GM12878 (cell line): ENCODE results near the gene WWOX. TPM values are rescaled to one million over a fixed set of nuclear protein-coding genes. Genes with fewer than 3 reads are reported as not detected.

ENCODE experiments used
- ATAC-seq: fragments of 200-7000 bp; cut with Tn5 transposase; 3 replicates; pipeline ENCODE4 v1.9.1; 2020; ENCODE audit warnings: mild to moderate bottlenecking, moderate library complexity
- BruUV-seq: library from RNA; stranded (reverse); fragments of 400-500 nt; replicated peaks from 2 replicates; lab custom pipeline; 2021; lab: Mats Ljungman, UMichigan
- CTCF ChIA-PET: fragments of 300-600 bp; sonication (Branson Sonifier 250); formaldehyde crosslinking; extraction: SDS; loops from one replicate; lab custom pipeline; 2021; ENCODE audit warnings: inconsistent platforms; lab: Yijun Ruan, JAX
- POLR2A ChIA-PET: fragments of 350-600 bp; formaldehyde crosslinking; extraction: SDS; loops from one replicate; lab custom pipeline; 2021; ENCODE audit warnings: inconsistent platforms; lab: Charles Lee
- RAD21 ChIA-PET: fragments of 300-600 bp; sonication (Branson Sonifier 250); formaldehyde crosslinking; loops from one replicate; lab custom pipeline; 2023; ENCODE audit warnings: antibody characterized with exemption; ENCODE audit not compliant: unreplicated experiment; lab: Charles Lee
- SMC1A ChIA-PET: fragments of 300-600 bp; sonication (Branson Sonifier 250); formaldehyde crosslinking; loops from one replicate; lab custom pipeline; 2023; ENCODE audit not compliant: unreplicated experiment, uncharacterized antibody; lab: Charles Lee
- DNase-seq: peaks from one replicate; pipeline ENCODE4 v3.0.0-alpha.2; 2011; ENCODE audit warnings: low read depth, low spot score
- FAIRE-seq: peaks from 3 replicates; lab custom pipeline; 2011; peaks lifted over from hg19 to GRCh38; lab: Jason Lieb, UNC
- H2AFZ ChIP-seq: 2 replicates; pipeline ENCODE4 v1.6.0; 2011; ENCODE audit warnings: low read depth, low read length, control low read depth; ENCODE audit not compliant: control insufficient read depth
- H3K27ac ChIP-seq: 2 replicates; pipeline ENCODE4 v1.5.1; 2011; ENCODE audit warnings: control low read depth; ENCODE audit not compliant: control insufficient read depth, insufficient read depth
- H3K27me3 ChIP-seq, 2 experiments: replicated peaks in 1 of 2; 2 replicates each; pipeline versions ENCODE4 v1.6.0 to v1.6.1; 2011; ENCODE audit warnings: low read length in 1 of 2; ENCODE audit not compliant: control insufficient read depth in 2 of 2, insufficient read depth in 2 of 2
- H3K36me3 ChIP-seq, 2 experiments: 2 replicates each; pipeline ENCODE4 v1.5.1; 2011; ENCODE audit warnings: low read length in 1 of 2; ENCODE audit not compliant: control insufficient read depth in 2 of 2, insufficient read depth in 2 of 2
- H3K4me1 ChIP-seq: 2 replicates; pipeline ENCODE4 v1.6.1; 2011; ENCODE audit warnings: mild to moderate bottlenecking, low read length, moderate library complexity, mixed read lengths; ENCODE audit not compliant: control insufficient read depth, insufficient read depth
- H3K4me2 ChIP-seq: 2 replicates; pipeline ENCODE4 v1.6.0; 2011; ENCODE audit warnings: control low read depth; ENCODE audit not compliant: control insufficient read depth, insufficient read depth
- H3K4me3 ChIP-seq: fragments of 200-600 bp; sonication (generic); 2 replicates; pipeline ENCODE4 v1.5.1; 2016
- H3K79me2 ChIP-seq: 2 replicates; pipeline ENCODE4 v1.6.0; 2011; ENCODE audit warnings: low read length; ENCODE audit not compliant: control insufficient read depth, insufficient read depth
- H3K9ac ChIP-seq: 2 replicates; pipeline ENCODE4 v1.8.0; 2011; ENCODE audit warnings: low read length, control low read depth, mixed read lengths; ENCODE audit not compliant: control insufficient read depth, insufficient read depth
- H3K9me3 ChIP-seq: replicated peaks from 3 replicates; pipeline ENCODE4 v1.5.1; 2011; ENCODE audit warnings: mild to moderate bottlenecking, low read length; ENCODE audit not compliant: control insufficient read depth, insufficient read depth
- H4K20me1 ChIP-seq: 2 replicates; pipeline ENCODE4 v1.6.0; 2011; ENCODE audit not compliant: control insufficient read depth, insufficient read depth
- CHD2 ChIP-seq: IDR thresholded peaks from 2 replicates; pipeline ENCODE4 v1.6.1; 2011; ENCODE audit warnings: low read depth, low read length, improper control_type of control experiment, borderline replicate concordance
- ETV6 ChIP-seq, 2 experiments: fragments of 450-650 bp in 1 of 2; IDR thresholded peaks in 1 of 2; conservative IDR thresholded peaks in 1 of 2; 2 replicates each; pipeline ENCODE4 v1.6.1; 2014; ENCODE audit warnings: antibody characterized with exemption in 1 of 2, borderline replicate concordance in 1 of 2, low read depth in 1 of 2, mild to moderate bottlenecking in 1 of 2, moderate library complexity in 1 of 2
- IRF3 ChIP-seq: fragments of 450-650 bp; IDR thresholded peaks from 2 replicates; pipeline ENCODE4 v1.6.1; 2014; ENCODE audit warnings: mild to moderate bottlenecking
- RB1 ChIP-seq: fragments of 450-650 bp; formaldehyde crosslinking; IDR thresholded peaks from 2 replicates; pipeline ENCODE4 v1.6.1; 2017; ENCODE audit warnings: mild to moderate bottlenecking, borderline replicate concordance
- SIN3A ChIP-seq: IDR thresholded peaks from 2 replicates; pipeline ENCODE4 v1.6.1; 2012; ENCODE audit warnings: low read depth, low read length, improper control_type of control experiment
- SMARCA5 ChIP-seq: fragments of 450-650 bp; IDR thresholded peaks from 2 replicates; pipeline ENCODE4 v1.6.1; 2017; ENCODE audit warnings: mild to moderate bottlenecking
- TCF12 ChIP-seq: IDR thresholded peaks from 2 replicates; pipeline ENCODE4 v1.6.1; 2011; ENCODE audit warnings: low read depth, mild to moderate bottlenecking, low read length
- WGBS: methylation state at CpG from one replicate; pipeline ENCODE4 v1.1.6; 2016; ENCODE audit warnings: low lambda C conversion rate; ENCODE audit not compliant: insufficient replicate concordance, insufficient coverage; ENCODE audit errors: missing lambda C conversion rate; 5-methylcytosine and 5-hydroxymethylcytosine counted together
- in situ Hi-C: fragments of 300-500 bp; cut with MboI; formaldehyde crosslinking; loops from 9 replicates; pipeline ENCODE4 v1.14.3; 2018; ENCODE audit warnings: mixed read lengths
- intact Hi-C: fragments of 100-400 bp; cut with micrococcal nuclease; formaldehyde crosslinking; loops from one replicate; pipeline ENCODE4 v1.14.2; 2022; ENCODE audit not compliant: unreplicated experiment
- polyA plus RNA-seq, 11 experiments: library from polyadenylated mRNA; depleted of rRNA in 4 of 11; unstranded in 6 of 11; stranded (reverse) in 5 of 11; fragments of >200 nt; fragmentation: Nextera tagmentation in 4 of 11; fragmentation: Illumina TruSeq in 1 of 11; extraction: Ambion mirVana in 4 of 11; extraction: Trizol in 1 of 11; gene quantifications; 1 replicate in 1 of 11; 2 replicates in 10 of 11; pipeline versions ENCODE4 v1.2.1 to v1.2.3, GENCODE V29; 2011 to 2016; ENCODE audit warnings: inconsistent platforms in 2 of 11, missing spikeins in 2 of 11, low read depth in 1 of 11
- total RNA-seq, 4 experiments: library from RNA; depleted of rRNA in 3 of 4; stranded (reverse); fragments of >200 nt in 3 of 4; fragmentation: Illumina TruSeq in 1 of 4; extraction: Trizol in 1 of 4; gene quantifications; 2 replicates each; pipeline versions ENCODE4 v1.2.1 to v1.2.3, GENCODE V29; 2013 to 2021
- TF ChIP-seq, protein P1 (sequence below): IDR thresholded peaks from 2 replicates; pipeline ENCODE4 v1.6.1; 2011; ENCODE audit warnings: low read depth, mild to moderate bottlenecking, low read length, moderate library complexity, borderline replicate concordance; ENCODE audit errors: extremely low read depth

Gene WWOX
- total and polyA plus RNA-seq, 10 of the 15 experiments (the other 5 are each of a cell fraction or from before 2014, with no cell fraction given), result 2.8 to 24.4 (median 17.8) TPM

DNA sequence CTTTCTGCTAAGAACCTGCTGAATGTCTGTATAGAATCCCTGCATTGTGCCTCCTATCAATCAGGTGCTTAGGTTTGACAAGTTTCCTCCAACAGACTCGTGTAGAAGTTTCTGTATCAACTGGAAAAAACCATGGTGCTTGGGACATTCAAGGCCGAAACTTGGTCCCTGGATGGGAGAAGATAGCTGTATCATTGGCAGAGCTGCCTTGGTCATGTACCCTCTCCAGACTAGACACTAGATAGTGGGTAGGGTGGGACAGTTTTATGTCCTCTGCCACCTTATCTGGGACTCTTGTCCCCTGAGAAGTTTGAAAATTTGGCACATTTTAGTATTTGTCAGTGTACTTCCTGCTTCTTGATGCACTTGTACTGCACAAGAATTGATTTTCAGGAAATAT is 520.8 kb downstream of the WWOX start (continued):
- TF ChIP-seq ETV6 (conservative IDR thresholded peaks at IDR 0.05 in 1 of 2, IDR thresholded peaks at IDR 0.05 in 1 of 2; ENCODE audit: borderline replicate concordance in 1 of 2, low read depth in 1 of 2), result no peak
- TF ChIP-seq IRF3, result no peak

DNA sequence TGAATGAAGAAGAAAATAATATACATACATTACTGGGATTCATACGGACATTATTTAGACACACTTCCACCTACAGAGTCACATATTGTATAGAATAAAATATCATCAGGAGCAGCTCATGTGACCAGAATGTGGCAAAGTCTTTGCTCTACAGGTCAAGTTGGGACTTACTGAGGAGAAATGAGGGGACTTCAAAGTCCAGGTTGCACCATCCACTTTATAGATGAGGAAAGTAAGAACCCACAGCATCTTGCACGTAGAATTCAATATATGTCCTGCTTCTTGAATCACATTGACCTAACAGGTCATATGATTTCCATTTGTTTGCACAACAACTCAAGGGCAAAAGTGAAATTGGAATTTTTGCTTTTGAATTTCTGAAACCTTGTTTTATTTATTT is 524.3 kb downstream of the WWOX start:
- H2AFZ ChIP-seq, result no peak overlapping the region
- FAIRE-seq, result no peak
- no peak overlapping the region for H3K4me3 ChIP-seq
- H4K20me1 ChIP-seq, result no peaks in the 10 kb centered on the region
- no peak overlapping the region for H3K4me2 ChIP-seq
- no peaks in the 10 kb centered on the region; the same call in 2 of the 3 replicates for H3K9me3 ChIP-seq
- H3K4me1 ChIP-seq, result no peaks in the 10 kb centered on the region
- no TSS peak for BruUV-seq
- H3K27ac ChIP-seq, result no peak overlapping the region
- H3K79me2 ChIP-seq, result no peaks in the 10 kb centered on the region
- ATAC-seq, result no peak
- CTCF ChIA-PET, result interaction anchor here (0.6 kb wide), 1 partner anchor 974 kb away, joined by 3 read pairs; no protein-coding TSS in a partner anchor
- in situ Hi-C loops, result no loop called here
- no peaks in the 10 kb centered on the region for H3K36me3 ChIP-seq
- H3K9ac ChIP-seq, result no peak overlapping the region
- TF ChIP-seq, protein P1, sequence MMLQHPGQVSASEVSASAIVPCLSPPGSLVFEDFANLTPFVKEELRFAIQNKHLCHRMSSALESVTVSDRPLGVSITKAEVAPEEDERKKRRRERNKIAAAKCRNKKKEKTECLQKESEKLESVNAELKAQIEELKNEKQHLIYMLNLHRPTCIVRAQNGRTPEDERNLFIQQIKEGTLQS, result no peak
- TF ChIP-seq RB1 (no peak), SIN3A (no peak), CHD2 (no peak), TCF12 (no peak), SMARCA5 (no peak)
- POLR2A ChIA-PET, result no interaction called here
- DNase-seq, result no peak
- no peaks in the 10 kb centered on the region for H3K27me3 ChIP-seq
- RAD21 ChIA-PET, result no interaction called here
- SMC1A ChIA-PET, result no interaction called here
- intact Hi-C loops, result no loop called here
- WGBS, result 44% methylated on average over 2 of the region's 2 CpGs
